Measurements from ENCODE around the gene ULK2. TPM values are rescaled to one million over a fixed set of nuclear protein-coding genes. Genes with fewer than 3 reads are reported as not detected.
A peak's percentile ranks its signal among the peaks of the same experiment; 100 is the strongest.

The ULK2 gene
- total and polyA plus RNA-seq, 11 donors: 4.6 to 25.6 (median 17.7) TPM

DNA sequence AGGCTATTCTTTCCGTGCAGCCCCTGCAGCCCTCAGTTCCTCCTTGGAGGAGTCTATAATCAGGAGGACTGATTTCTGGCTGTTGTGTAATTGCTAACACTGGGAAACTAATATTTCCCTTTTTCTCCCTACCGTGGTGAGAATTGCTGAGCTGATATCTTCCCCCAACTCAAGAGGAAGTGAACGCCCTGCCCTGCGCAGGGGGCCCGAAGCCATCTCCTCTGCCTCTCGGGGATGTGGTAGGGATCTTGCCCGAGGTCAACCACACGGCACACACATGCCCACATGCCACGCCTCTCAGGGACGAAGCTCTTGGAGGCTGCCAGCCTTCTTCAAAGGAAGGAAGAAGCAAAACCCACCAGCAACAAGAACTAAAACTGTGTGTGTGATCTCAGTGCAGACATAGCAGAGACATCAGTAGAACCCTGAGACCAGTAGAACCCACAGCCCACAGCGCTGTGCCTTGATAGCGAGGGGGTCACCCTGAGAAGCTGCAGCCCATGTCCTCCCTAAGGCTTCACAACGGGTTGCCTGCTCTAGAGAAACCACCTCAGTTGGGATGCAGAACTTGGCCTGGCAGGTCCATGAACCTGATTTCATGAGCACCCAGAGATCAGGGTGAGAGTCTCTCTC is 8.9 kb upstream of the ULK2 start:
- intact Hi-C loops (cut with DNase I): no loop called here
- 62 to 68% (median 65%) methylated on average over 10 to 13 of the region's 13 CpGs for WGBS, 4 donors
- ATAC-seq: peak; percentile 55 to 92 (median 85)
- Histone ChIP-seq H3K27ac (peak overlapping the region in 1 of 12 donors; percentile 83), H3K36me3 (no peaks in the 10 kb centered on the region), H3K4me1 (peaks cover 0 to 42% (median 0%) of the 10 kb centered on the region in 12 donors), H3K9me3 (no peaks in the 10 kb centered on the region), H3K27me3 (no peaks in the 10 kb centered on the region), H3K4me3 (no peak overlapping the region)
- TF ChIP-seq, protein P1, sequence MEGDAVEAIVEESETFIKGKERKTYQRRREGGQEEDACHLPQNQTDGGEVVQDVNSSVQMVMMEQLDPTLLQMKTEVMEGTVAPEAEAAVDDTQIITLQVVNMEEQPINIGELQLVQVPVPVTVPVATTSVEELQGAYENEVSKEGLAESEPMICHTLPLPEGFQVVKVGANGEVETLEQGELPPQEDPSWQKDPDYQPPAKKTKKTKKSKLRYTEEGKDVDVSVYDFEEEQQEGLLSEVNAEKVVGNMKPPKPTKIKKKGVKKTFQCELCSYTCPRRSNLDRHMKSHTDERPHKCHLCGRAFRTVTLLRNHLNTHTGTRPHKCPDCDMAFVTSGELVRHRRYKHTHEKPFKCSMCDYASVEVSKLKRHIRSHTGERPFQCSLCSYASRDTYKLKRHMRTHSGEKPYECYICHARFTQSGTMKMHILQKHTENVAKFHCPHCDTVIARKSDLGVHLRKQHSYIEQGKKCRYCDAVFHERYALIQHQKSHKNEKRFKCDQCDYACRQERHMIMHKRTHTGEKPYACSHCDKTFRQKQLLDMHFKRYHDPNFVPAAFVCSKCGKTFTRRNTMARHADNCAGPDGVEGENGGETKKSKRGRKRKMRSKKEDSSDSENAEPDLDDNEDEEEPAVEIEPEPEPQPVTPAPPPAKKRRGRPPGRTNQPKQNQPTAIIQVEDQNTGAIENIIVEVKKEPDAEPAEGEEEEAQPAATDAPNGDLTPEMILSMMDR (IDR thresholded peaks at IDR 0.05): no peak
- TF ChIP-seq POLR2A (IDR thresholded peaks at IDR 0.05): no peak
- DNase-seq: peak; percentile 57 to 81 (median 64)

DNA sequence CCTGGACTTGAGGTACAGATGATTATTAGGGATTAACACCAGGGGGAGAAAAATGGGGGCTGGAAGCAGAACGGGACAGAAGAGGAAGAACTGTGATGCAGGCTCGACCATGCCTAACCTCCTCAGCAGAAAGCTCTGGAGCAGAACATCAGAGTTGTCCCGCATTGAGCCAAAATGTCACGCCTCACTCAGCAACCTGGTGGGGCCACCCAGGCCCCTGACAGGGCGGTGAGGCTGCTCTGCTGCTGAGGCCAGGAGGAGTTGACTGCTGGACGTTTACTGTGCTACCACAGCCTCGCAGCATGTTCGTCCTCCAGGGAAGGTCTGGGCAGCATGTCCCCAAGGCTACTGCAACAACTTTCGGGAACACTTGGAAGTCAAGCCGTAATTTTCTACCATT is 6.5 kb upstream of the ULK2 start:
- WGBS, 4 donors: 82 to 89% (median 83%) methylated on average over 10 of the region's 10 CpGs

GRCh38 chr17:19873346-19873745 is 5.6 kb upstream of the ULK2 start:
- TF ChIP-seq, protein P1 (IDR thresholded peaks at IDR 0.05): no peak
- TF ChIP-seq POLR2A (IDR thresholded peaks at IDR 0.05): no peak
- DNase-seq: no peak
- Histone ChIP-seq H3K9me3 (no peaks in the 10 kb centered on the region), H3K4me3 (no peak overlapping the region), H3K27me3 (no peaks in the 10 kb centered on the region), H3K36me3 (no peaks in the 10 kb centered on the region), H3K27ac (no peak overlapping the region), H3K4me1 (peaks cover 0 to 37% (median 0%) of the 10 kb centered on the region in 12 donors)
- 87 to 96% (median 89%) methylated on average over 3 of the region's 3 CpGs for WGBS, 4 donors
- intact Hi-C loops (cut with DNase I): no loop called here
- no peak for ATAC-seq

More for the DNA sequence above, 6.5 kb upstream of the ULK2 start:
- H3K9me3 ChIP-seq: no peaks in the 10 kb centered on the region
- DNase-seq (no peak), ATAC-seq (no peak)
- TF ChIP-seq POLR2A (IDR thresholded peaks at IDR 0.05): no peak
- TF ChIP-seq, protein P1 (IDR thresholded peaks at IDR 0.05): no peak
- H3K4me1 ChIP-seq: peaks cover 0 to 37% (median 0%) of the 10 kb centered on the region in 12 donors
- no peaks in the 10 kb centered on the region for H3K36me3 ChIP-seq
- no peaks in the 10 kb centered on the region for H3K27me3 ChIP-seq
- no peak overlapping the region for H3K27ac ChIP-seq
- intact Hi-C loops (cut with DNase I): no loop called here
- no peak overlapping the region for H3K4me3 ChIP-seq

- TF ChIP-seq, protein P1 (IDR thresholded peaks at IDR 0.05): peak in 1 of 12 donors; percentile 7
- no peak for TF ChIP-seq POLR2A (IDR thresholded peaks at IDR 0.05)
- Histone ChIP-seq H3K4me3 (peak overlapping the region; percentile 64 to 96 (median 82)), H3K9me3 (no peaks in the 10 kb centered on the region), H3K36me3 (peaks cover 0 to 6% (median 2%) of the 10 kb centered on the region in 9 donors), H3K27me3 (no peaks in the 10 kb centered on the region), H3K4me1 (peaks cover 0 to 25% (median 5%) of the 10 kb centered on the region in 12 donors), H3K27ac (peak overlapping the region; percentile 36 to 90 (median 74))
- peak in 1 of 5 donors; percentile 61 for DNase-seq
- 30 to 71% (median 32%) methylated on average over 6 to 23 of the region's 23 CpGs for WGBS, 4 donors
- intact Hi-C loops (cut with DNase I): no loop called here
- ATAC-seq: peak in 1 of 4 donors; percentile 19
Observed at GRCh38 chr17:19868079-19868395, 301 bp upstream of the ULK2 start.

All from heart left ventricle (tissue), 16 donors.